Retinal pigment epithelial cell (primary cell): ENCODE results near the gene MAPKAPK2.
"Not testable (repeated sequence)": the region's sequence is repeated elsewhere in the genome, so short reads cannot be mapped to it uniquely, and the experiment has no call there.

Experiments
- DNase-seq: peaks from one replicate; pipeline ENCODE4 v3.0.0-alpha.2; 2010; ENCODE audit warnings: low read depth
- H3K4me3 ChIP-seq: 2 replicates; pipeline ENCODE4 v1.5.1; 2011; ENCODE audit warnings: mild to moderate bottlenecking, low read length, control low read depth, moderate library complexity
- TF ChIP-seq, protein P1 (sequence below): conservative IDR thresholded peaks from 2 replicates; pipeline ENCODE4 v1.5.1; 2011; ENCODE audit warnings: low read depth, low read length, control low read depth, inconsistent platforms

Gene MAPKAPK2

DNA sequence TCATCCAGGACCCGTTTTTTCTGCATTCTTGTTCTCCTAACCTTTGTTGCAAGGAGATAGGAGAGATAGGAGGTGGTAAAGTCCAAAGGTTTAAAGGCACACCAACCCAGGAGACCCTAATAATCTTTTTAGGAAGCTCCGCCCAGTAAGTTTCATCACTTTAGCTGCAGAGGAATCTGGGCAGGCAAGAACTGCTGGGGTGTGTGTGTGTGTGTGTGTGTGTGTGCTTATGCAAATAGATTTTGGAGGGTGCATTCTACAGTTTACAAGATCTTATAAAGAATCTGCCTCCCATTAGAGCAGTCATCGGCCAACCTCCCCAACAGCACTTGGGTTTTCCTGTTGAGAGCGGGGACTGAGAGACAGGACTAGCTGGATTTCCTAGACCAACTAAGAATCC lies 91.5 kb downstream of the MAPKAPK2 start:
- TF ChIP-seq, protein P1, sequence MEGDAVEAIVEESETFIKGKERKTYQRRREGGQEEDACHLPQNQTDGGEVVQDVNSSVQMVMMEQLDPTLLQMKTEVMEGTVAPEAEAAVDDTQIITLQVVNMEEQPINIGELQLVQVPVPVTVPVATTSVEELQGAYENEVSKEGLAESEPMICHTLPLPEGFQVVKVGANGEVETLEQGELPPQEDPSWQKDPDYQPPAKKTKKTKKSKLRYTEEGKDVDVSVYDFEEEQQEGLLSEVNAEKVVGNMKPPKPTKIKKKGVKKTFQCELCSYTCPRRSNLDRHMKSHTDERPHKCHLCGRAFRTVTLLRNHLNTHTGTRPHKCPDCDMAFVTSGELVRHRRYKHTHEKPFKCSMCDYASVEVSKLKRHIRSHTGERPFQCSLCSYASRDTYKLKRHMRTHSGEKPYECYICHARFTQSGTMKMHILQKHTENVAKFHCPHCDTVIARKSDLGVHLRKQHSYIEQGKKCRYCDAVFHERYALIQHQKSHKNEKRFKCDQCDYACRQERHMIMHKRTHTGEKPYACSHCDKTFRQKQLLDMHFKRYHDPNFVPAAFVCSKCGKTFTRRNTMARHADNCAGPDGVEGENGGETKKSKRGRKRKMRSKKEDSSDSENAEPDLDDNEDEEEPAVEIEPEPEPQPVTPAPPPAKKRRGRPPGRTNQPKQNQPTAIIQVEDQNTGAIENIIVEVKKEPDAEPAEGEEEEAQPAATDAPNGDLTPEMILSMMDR = no peak
- DNase-seq = no peak
- no peak overlapping the region for H3K4me3 ChIP-seq

DNA sequence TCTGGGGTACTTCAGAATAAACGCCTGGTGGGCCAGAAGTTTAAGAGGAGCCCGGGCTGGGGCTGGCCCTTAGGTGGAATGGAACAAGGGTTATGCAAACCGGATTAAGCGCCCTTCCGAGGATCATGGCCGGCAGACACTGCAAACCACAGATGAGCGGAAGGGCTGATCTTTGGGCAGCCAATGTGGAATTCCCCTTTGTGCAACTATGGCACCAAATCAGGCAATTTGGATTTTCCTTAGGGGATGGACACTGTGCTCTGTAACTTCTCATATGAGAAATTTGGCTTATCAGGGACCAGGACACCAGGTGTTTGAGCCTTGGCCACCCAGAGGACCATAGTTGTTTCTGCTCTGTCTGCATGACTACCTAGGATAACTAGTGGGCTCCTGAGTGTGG lies 93.3 kb downstream of the MAPKAPK2 start:
- no peak overlapping the region for H3K4me3 ChIP-seq
- TF ChIP-seq, protein P1 = no peak
- no peak for DNase-seq

GRCh38 chr1:206778911-206779310 lies 94.2 kb downstream of the MAPKAPK2 start:
- not testable (repeated sequence) for DNase-seq, H3K4me3 ChIP-seq

GRCh38 chr1:206779638-206780037 lies 94.9 kb downstream of the MAPKAPK2 start:
- H3K4me3 ChIP-seq = no peak overlapping the region
- TF ChIP-seq, protein P1 = no peak
- DNase-seq = no peak

GRCh38 chr1:206782448-206782847 lies 97.7 kb downstream of the MAPKAPK2 start:
- H3K4me3 ChIP-seq = no peak overlapping the region
- TF ChIP-seq, protein P1 = no peak
- no peak for DNase-seq

DNA sequence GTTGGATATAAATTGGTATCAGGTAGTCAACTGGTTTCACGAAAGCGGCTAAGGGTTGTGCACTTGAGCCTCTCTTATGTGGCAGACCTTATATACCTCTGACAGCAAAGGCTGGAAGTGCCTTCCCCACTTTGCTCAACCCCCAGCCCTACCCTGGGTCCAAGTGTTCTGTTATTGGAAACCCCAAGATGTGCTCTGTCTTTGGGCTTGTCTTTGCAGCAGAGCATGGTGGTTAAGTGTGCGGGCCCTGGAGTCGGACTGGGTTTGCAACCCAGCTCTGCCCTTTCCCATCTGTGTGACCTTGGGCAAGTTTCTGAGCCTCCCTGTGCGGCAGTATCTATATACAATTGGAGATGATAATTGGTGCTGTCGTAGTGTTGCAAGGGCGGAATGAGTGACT lies 98.8 kb downstream of the MAPKAPK2 start:
- DNase-seq = no peak
- TF ChIP-seq, protein P1 = no peak
- no peak overlapping the region for H3K4me3 ChIP-seq
